HepG2 (cell line): ENCODE results near the gene FKBP14. TPM values are rescaled to one million over a fixed set of nuclear protein-coding genes. Genes with fewer than 3 reads are reported as not detected.

Experiments used
- ATAC-seq: fragments of 200-7000 bp; cut with Tn5 transposase; 3 replicates; pipeline ENCODE4 v1.9.1; 2020; ENCODE audit warnings: mild to moderate bottlenecking, moderate library complexity
- BruUV-seq: library from RNA; stranded (reverse); fragments of 400-500 nt; replicated peaks from 2 replicates; lab custom pipeline; 2021; lab: Mats Ljungman, UMichigan
- CTCF ChIA-PET: fragments of 300-600 bp; formaldehyde crosslinking; extraction: SDS; loops from one replicate; lab custom pipeline; 2021; ENCODE audit warnings: low total read pairs, inconsistent platforms, low intra/inter-chr PET ratio; lab: Yijun Ruan, JAX
- POLR2A ChIA-PET: fragments of 350-600 bp; sonication (Branson Sonifier 250); formaldehyde crosslinking; loops from one replicate; lab custom pipeline; 2020; ENCODE audit warnings: antibody characterized with exemption, inconsistent platforms; lab: Yijun Ruan, JAX
- DNase-seq: peaks from one replicate; pipeline ENCODE4 v3.0.0-alpha.2; 2015; ENCODE audit warnings: low spot score
- FAIRE-seq: peaks from 3 replicates; lab custom pipeline; 2011; peaks lifted over from hg19 to GRCh38; lab: Jason Lieb, UNC
- H2AFZ ChIP-seq: one replicate; pipeline ENCODE4 v1.6.1; 2011; ENCODE audit warnings: low read length, inconsistent platforms
- H3K27ac ChIP-seq: fragments of 300-600 bp; 3 replicates; pipeline ENCODE4 v1.8.0; 2011; ENCODE audit warnings: mixed run types, mild to moderate bottlenecking, mixed read lengths, low read length, inconsistent platforms; ENCODE audit not compliant: insufficient read depth; ENCODE audit errors: extremely low read length
- H3K27me3 ChIP-seq, 2 experiments: fragments of 200-600 bp in 1 of 2; 2 replicates in 1 of 2; 3 replicates in 1 of 2; pipeline versions ENCODE4 v1.6.0 to v1.8.0; 2011; ENCODE audit warnings: low read length in 2 of 2, mild to moderate bottlenecking in 2 of 2, moderate library complexity in 2 of 2, inconsistent platforms in 1 of 2; ENCODE audit not compliant: insufficient read depth in 2 of 2, control insufficient read depth in 1 of 2
- H3K36me3 ChIP-seq, 2 experiments: fragments of 200-600 bp in 1 of 2; replicated peaks in 1 of 2; 2 replicates in 1 of 2; 3 replicates in 1 of 2; pipeline versions ENCODE4 v1.5.1 to v1.8.0; 2011; ENCODE audit warnings: low read length in 2 of 2, inconsistent platforms in 1 of 2; ENCODE audit not compliant: insufficient read depth in 2 of 2, control insufficient read depth in 1 of 2
- H3K4me1 ChIP-seq: 2 replicates; pipeline ENCODE4 v1.5.1; 2012; ENCODE audit warnings: low read length, inconsistent platforms; ENCODE audit not compliant: insufficient read depth
- H3K4me2 ChIP-seq: 2 replicates; pipeline ENCODE4 v1.6.0; 2011; ENCODE audit warnings: low read depth, low read length, inconsistent platforms
- H3K4me3 ChIP-seq, 3 experiments: fragments of 200-600 bp in 1 of 3; sonication (generic), shearing (Covaris generic) in 1 of 3; replicated peaks in 1 of 3; 2 replicates each; pipeline ENCODE4 v1.5.1; 2011 to 2016; ENCODE audit warnings: low read length in 3 of 3, inconsistent platforms in 2 of 3, low read depth in 2 of 3, mild to moderate bottlenecking in 2 of 3, control low read depth in 1 of 3, mixed read lengths in 1 of 3; ENCODE audit not compliant: insufficient read depth in 1 of 3
- H3K79me2 ChIP-seq: one replicate; pipeline ENCODE4 v1.6.1; 2011; ENCODE audit warnings: low read length, inconsistent platforms; ENCODE audit not compliant: insufficient read depth
- H3K9ac ChIP-seq: 2 replicates; pipeline ENCODE4 v1.6.0; 2011; ENCODE audit warnings: mild to moderate bottlenecking, low read depth, low read length, inconsistent platforms; ENCODE audit not compliant: insufficient read depth
- H3K9me3 ChIP-seq: 2 replicates; pipeline ENCODE4 v1.5.1; 2012; ENCODE audit warnings: mild to moderate bottlenecking, low read length
- H4K20me1 ChIP-seq: 2 replicates; pipeline ENCODE4 v1.6.0; 2011; ENCODE audit warnings: inconsistent platforms, mild to moderate bottlenecking, low read length, moderate library complexity; ENCODE audit not compliant: insufficient read depth
- ETV5 ChIP-seq: IDR thresholded peaks from 2 replicates; pipeline ENCODE4 v1.6.1; 2018; ENCODE audit warnings: missing biosample characterization, missing genetic modification reagents, inconsistent platforms, borderline replicate concordance
- FOXK2 ChIP-seq: fragments of 450-650 bp; IDR thresholded peaks from 2 replicates; pipeline ENCODE4 v1.6.1; 2016
- GZF1 ChIP-seq: sonication (generic); formaldehyde crosslinking; IDR thresholded peaks from 2 replicates; pipeline ENCODE4 v1.5.1; 2020; ENCODE audit warnings: mild to moderate bottlenecking, missing genetic modification reagents
- SMAD9 ChIP-seq: sonication (generic); formaldehyde crosslinking; IDR thresholded peaks from 2 replicates; pipeline ENCODE4 v1.5.1; 2020; ENCODE audit warnings: mild to moderate bottlenecking, missing genetic modification reagents
- TOPORS ChIP-seq: sonication (generic); formaldehyde crosslinking; IDR thresholded peaks from 2 replicates; pipeline ENCODE4 v1.8.0; 2023; ENCODE audit warnings: mild to moderate bottlenecking, missing genetic modification reagents
- ZBTB7A ChIP-seq: sonication (generic); formaldehyde crosslinking; IDR thresholded peaks from 2 replicates; pipeline ENCODE4 v1.8.0; 2022; ENCODE audit warnings: mild to moderate bottlenecking, missing genetic modification reagents
- ZEB1 ChIP-seq: IDR thresholded peaks from 2 replicates; pipeline ENCODE4 v1.6.1; 2012; ENCODE audit warnings: mild to moderate bottlenecking, low read depth, inconsistent platforms; ENCODE audit not compliant: insufficient replicate concordance
- ZNF207 ChIP-seq: fragments of 450-650 bp; IDR thresholded peaks from 2 replicates; pipeline ENCODE4 v1.6.1; 2016; ENCODE audit warnings: antibody characterized with exemption, borderline replicate concordance
- ZNF547 ChIP-seq: sonication (generic); formaldehyde crosslinking; IDR thresholded peaks from 2 replicates; pipeline ENCODE4 v1.5.1; 2020; ENCODE audit warnings: mild to moderate bottlenecking, missing genetic modification reagents
- ZNF776 ChIP-seq: sonication (generic); formaldehyde crosslinking; IDR thresholded peaks from 2 replicates; pipeline ENCODE4 v1.4.0; 2020; ENCODE audit warnings: mild to moderate bottlenecking, missing genetic modification reagents
- ZNF777 ChIP-seq: sonication (generic); formaldehyde crosslinking; IDR thresholded peaks from 2 replicates; pipeline ENCODE4 v1.4.0; 2020; ENCODE audit warnings: missing genetic modification reagents
- WGBS: methylation state at CpG from one replicate; pipeline ENCODE4 v1.1.6; 2017; ENCODE audit warnings: low lambda C conversion rate; 5-methylcytosine and 5-hydroxymethylcytosine counted together
- in situ Hi-C: cut with HindIII; loops from 2 replicates; pipeline ENCODE4 v1.10.0; 2017; ENCODE audit warnings: low pct_unique_long_range_greater_than_20kb; ENCODE audit not compliant: extremely low pct_ligation_motif_present
- intact Hi-C: fragments of 100-400 bp; cut with micrococcal nuclease; formaldehyde crosslinking; loops from one replicate; pipeline ENCODE4 v1.10.0; 2022; ENCODE audit not compliant: unreplicated experiment
- polyA plus RNA-seq, 8 experiments: library from polyadenylated mRNA; depleted of rRNA in 3 of 8; stranded (reverse) in 7 of 8; unstranded in 1 of 8; fragments of >200 nt; fragmentation: Illumina TruSeq in 4 of 8; extraction: Trizol in 4 of 8; gene quantifications; 2 replicates each; pipeline versions ENCODE4 v1.2.1 to v1.2.3, GENCODE V29; 2011 to 2016; ENCODE audit warnings: low read depth in 4 of 8, missing spikeins in 1 of 8, mixed read lengths in 1 of 8; ENCODE audit not compliant: insufficient read depth in 1 of 8
- total RNA-seq, 5 experiments: library from RNA; depleted of rRNA; stranded (reverse); fragments of >200 nt; fragmentation: Illumina TruSeq; extraction: Trizol; gene quantifications; 2 replicates each; pipeline ENCODE4 v1.2.3, GENCODE V29; 2016; ENCODE audit warnings: low read depth in 1 of 5
- TF ChIP-seq, protein P1 (sequence below): sonication (generic); formaldehyde crosslinking; IDR thresholded peaks from 2 replicates; pipeline ENCODE4 v1.4.0; 2020; ENCODE audit warnings: missing genetic modification reagents, borderline replicate concordance
- TF ChIP-seq, protein P2 (sequence below): fragments of 450-650 bp; IDR thresholded peaks from 2 replicates; pipeline ENCODE4 v1.6.1; 2017; ENCODE audit warnings: mild to moderate bottlenecking
- TF ChIP-seq, protein P3 (sequence below): sonication (generic); formaldehyde crosslinking; IDR thresholded peaks from 2 replicates; pipeline ENCODE4 v1.4.0; 2020; ENCODE audit warnings: mild to moderate bottlenecking, low read depth, missing genetic modification reagents
- TF ChIP-seq, protein P4 (sequence below): sonication (generic); formaldehyde crosslinking; IDR thresholded peaks from 2 replicates; pipeline ENCODE4 v1.5.1; 2020; ENCODE audit warnings: mild to moderate bottlenecking, missing genetic modification reagents, borderline replicate concordance

The FKBP14 gene
- total and polyA plus RNA-seq, 2 of the 13 experiments (the other 11 are each of a cell fraction or from before 2014, with no cell fraction given): 20.0 to 32.3 TPM

DNA sequence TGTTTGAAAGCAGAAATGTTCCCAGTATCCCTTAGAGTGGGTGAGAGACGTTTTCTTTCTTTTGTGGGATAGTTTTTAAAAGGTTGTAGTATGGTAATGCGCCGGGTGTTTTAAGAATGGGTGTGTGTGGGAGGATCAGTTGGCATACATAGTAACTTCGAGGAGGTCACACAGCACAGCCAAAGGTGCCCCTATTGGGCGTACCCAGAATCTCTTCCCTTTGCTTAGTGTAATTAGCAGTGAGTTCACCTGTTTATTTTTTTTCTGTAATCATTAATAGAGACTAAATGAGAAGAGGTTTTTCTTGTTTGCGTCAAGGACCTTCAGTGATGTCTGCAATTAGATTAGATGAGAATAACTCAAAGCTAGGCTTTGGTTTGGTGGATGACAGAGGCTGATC is 3.2 kb upstream of the FKBP14 start:
- ATAC-seq (no peak), FAIRE-seq (no peak), DNase-seq (no peak)
- no peak overlapping the region for H2AFZ ChIP-seq
- no peaks in the 10 kb centered on the region for H3K9me3 ChIP-seq
- 15% methylated on average over 6 of the region's 6 CpGs for WGBS
- peaks cover 22% of the 10 kb centered on the region for H4K20me1 ChIP-seq
- H3K4me2 ChIP-seq: peak overlapping the region; percentile 91
- in situ Hi-C loops: loop anchor here (5.0 kb wide), 1 partner anchor 42 kb away; the partner anchor contains the start of gene SCRN1
- H3K4me3 ChIP-seq: peak overlapping the region; percentile 82 to 96 (median 95)
- peaks cover 73% of the 10 kb centered on the region for H3K79me2 ChIP-seq
- H3K27me3 ChIP-seq: no peaks in the 10 kb centered on the region; a peak in 1 of 5 replicates
- POLR2A ChIA-PET: interaction anchor here (0.9 to 1.6 kb wide), 2 partner anchors 40 to 42 kb away, joined by 4 to 8 read pairs; partner anchors contain the start of gene SCRN1
- H3K27ac ChIP-seq: peak overlapping the region; percentile 89
- intact Hi-C loops: loop anchor here (2.0 kb wide), 1 partner anchor 33 kb away; no protein-coding TSS in a partner anchor
- H3K36me3 ChIP-seq: peaks cover 0 to 6% of the 10 kb centered on the region in 2 experiments; a peak in 1 of 5 replicates
- peaks cover 49% of the 10 kb centered on the region for H3K4me1 ChIP-seq
- CTCF ChIA-PET: no interaction called here
- BruUV-seq: TSS peak; percentile 46
- peak overlapping the region; percentile 82 for H3K9ac ChIP-seq
- TF ChIP-seq ZBTB7A (CRISPR knock-in tag): no peak
- TF ChIP-seq ZNF207: no peak
- TF ChIP-seq ZNF776 (CRISPR knock-in tag): no peak
- no peak for TF ChIP-seq ZNF547
- TF ChIP-seq ZNF777: no peak
- no peak for TF ChIP-seq ZEB1
- no peak for TF ChIP-seq ETV5 (CRISPR knock-in tag)
- TF ChIP-seq SMAD9 (CRISPR knock-in tag): no peak
- TF ChIP-seq, protein P1, sequence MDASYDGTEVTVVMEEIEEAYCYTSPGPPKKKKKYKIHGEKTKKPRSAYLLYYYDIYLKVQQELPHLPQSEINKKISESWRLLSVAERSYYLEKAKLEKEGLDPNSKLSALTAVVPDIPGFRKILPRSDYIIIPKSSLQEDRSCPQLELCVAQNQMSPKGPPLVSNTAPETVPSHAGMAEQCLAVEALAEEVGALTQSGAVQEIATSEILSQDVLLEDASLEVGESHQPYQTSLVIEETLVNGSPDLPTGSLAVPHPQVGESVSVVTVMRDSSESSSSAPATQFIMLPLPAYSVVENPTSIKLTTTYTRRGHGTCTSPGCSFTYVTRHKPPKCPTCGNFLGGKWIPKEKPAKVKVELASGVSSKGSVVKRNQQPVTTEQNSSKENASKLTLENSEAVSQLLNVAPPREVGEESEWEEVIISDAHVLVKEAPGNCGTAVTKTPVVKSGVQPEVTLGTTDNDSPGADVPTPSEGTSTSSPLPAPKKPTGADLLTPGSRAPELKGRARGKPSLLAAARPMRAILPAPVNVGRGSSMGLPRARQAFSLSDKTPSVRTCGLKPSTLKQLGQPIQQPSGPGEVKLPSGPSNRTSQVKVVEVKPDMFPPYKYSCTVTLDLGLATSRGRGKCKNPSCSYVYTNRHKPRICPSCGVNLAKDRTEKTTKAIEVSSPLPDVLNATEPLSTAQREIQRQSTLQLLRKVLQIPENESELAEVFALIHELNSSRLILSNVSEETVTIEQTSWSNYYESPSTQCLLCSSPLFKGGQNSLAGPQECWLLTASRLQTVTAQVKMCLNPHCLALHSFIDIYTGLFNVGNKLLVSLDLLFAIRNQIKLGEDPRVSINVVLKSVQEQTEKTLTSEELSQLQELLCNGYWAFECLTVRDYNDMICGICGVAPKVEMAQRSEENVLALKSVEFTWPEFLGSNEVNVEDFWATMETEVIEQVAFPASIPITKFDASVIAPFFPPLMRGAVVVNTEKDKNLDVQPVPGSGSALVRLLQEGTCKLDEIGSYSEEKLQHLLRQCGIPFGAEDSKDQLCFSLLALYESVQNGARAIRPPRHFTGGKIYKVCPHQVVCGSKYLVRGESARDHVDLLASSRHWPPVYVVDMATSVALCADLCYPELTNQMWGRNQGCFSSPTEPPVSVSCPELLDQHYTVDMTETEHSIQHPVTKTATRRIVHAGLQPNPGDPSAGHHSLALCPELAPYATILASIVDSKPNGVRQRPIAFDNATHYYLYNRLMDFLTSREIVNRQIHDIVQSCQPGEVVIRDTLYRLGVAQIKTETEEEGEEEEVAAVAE (CRISPR knock-in tag): no peak
- TF ChIP-seq, protein P2, sequence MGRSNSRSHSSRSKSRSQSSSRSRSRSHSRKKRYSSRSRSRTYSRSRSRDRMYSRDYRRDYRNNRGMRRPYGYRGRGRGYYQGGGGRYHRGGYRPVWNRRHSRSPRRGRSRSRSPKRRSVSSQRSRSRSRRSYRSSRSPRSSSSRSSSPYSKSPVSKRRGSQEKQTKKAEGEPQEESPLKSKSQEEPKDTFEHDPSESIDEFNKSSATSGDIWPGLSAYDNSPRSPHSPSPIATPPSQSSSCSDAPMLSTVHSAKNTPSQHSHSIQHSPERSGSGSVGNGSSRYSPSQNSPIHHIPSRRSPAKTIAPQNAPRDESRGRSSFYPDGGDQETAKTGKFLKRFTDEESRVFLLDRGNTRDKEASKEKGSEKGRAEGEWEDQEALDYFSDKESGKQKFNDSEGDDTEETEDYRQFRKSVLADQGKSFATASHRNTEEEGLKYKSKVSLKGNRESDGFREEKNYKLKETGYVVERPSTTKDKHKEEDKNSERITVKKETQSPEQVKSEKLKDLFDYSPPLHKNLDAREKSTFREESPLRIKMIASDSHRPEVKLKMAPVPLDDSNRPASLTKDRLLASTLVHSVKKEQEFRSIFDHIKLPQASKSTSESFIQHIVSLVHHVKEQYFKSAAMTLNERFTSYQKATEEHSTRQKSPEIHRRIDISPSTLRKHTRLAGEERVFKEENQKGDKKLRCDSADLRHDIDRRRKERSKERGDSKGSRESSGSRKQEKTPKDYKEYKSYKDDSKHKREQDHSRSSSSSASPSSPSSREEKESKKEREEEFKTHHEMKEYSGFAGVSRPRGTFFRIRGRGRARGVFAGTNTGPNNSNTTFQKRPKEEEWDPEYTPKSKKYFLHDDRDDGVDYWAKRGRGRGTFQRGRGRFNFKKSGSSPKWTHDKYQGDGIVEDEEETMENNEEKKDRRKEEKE: no peak
- no peak for TF ChIP-seq TOPORS (CRISPR knock-in tag)
- TF ChIP-seq FOXK2: no peak
- TF ChIP-seq GZF1 (CRISPR knock-in tag): no peak
- TF ChIP-seq, protein P3, sequence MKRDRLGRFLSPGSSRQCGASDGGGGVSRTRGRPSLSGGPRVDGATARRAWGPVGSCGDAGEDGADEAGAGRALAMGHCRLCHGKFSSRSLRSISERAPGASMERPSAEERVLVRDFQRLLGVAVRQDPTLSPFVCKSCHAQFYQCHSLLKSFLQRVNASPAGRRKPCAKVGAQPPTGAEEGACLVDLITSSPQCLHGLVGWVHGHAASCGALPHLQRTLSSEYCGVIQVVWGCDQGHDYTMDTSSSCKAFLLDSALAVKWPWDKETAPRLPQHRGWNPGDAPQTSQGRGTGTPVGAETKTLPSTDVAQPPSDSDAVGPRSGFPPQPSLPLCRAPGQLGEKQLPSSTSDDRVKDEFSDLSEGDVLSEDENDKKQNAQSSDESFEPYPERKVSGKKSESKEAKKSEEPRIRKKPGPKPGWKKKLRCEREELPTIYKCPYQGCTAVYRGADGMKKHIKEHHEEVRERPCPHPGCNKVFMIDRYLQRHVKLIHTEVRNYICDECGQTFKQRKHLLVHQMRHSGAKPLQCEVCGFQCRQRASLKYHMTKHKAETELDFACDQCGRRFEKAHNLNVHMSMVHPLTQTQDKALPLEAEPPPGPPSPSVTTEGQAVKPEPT: no peak
- TF ChIP-seq, protein P4, sequence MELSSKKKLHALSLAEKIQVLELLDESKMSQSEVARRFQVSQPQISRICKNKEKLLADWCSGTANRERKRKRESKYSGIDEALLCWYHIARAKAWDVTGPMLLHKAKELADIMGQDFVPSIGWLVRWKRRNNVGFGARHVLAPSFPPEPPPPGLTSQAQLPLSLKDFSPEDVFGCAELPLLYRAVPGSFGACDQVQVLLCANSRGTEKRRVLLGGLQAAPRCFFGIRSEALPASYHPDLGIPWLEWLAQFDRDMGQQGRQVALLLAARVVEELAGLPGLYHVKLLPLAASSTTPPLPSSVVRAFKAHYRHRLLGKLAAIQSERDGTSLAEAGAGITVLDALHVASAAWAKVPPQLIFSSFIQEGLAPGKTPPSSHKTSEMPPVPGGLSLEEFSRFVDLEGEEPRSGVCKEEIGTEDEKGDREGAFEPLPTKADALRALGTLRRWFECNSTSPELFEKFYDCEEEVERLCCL (CRISPR knock-in tag): no peak
